ENCODE results near the gene SPTBN4. TPM values are rescaled to one million over a fixed set of nuclear protein-coding genes. Genes with fewer than 3 reads are reported as not detected.

SPTBN4 gene
- total RNA-seq, 4 donors from 2014 or later, result 0.30 to 1.2 (median 0.71) TPM

GRCh38 chr19:40501599-40501998 lies 34.8 kb downstream of the SPTBN4 start:
- no peak for DNase-seq (ENCODE audit: low spot score in 2 of 2)
- H3K27ac ChIP-seq, result no peak overlapping the region
- TF ChIP-seq CTCF (IDR thresholded peaks at IDR 0.05) (no peak), POLR2AphosphoS5 (IDR thresholded peaks at IDR 0.05) (no peak), POLR2A (IDR thresholded peaks at IDR 0.05) (no peak), EP300 (IDR thresholded peaks at IDR 0.05) (no peak)
- H3K4me3 ChIP-seq, result no peak overlapping the region
- H3K36me3 ChIP-seq, result no peaks in the 10 kb centered on the region
- no peaks in the 10 kb centered on the region for H3K9me3 ChIP-seq
- H3K4me1 ChIP-seq, result no peaks in the 10 kb centered on the region
- H3K27me3 ChIP-seq, result no peaks in the 10 kb centered on the region
- 85% methylated on average over 4 of the region's 4 CpGs for WGBS

- 66% methylated on average over 10 of the region's 13 CpGs for WGBS
- H3K27ac ChIP-seq, result no peak overlapping the region
- no peaks in the 10 kb centered on the region for H3K4me1 ChIP-seq
- H3K4me3 ChIP-seq, result no peak overlapping the region
- TF ChIP-seq CTCF (IDR thresholded peaks at IDR 0.05), result no peak
- no peak for TF ChIP-seq POLR2AphosphoS5 (IDR thresholded peaks at IDR 0.05)
- no peak for TF ChIP-seq EP300 (IDR thresholded peaks at IDR 0.05)
- TF ChIP-seq POLR2A (IDR thresholded peaks at IDR 0.05), result no peak
- DNase-seq (ENCODE audit: low spot score in 2 of 2), result no peak
- H3K36me3 ChIP-seq, result no peaks in the 10 kb centered on the region
- no peaks in the 10 kb centered on the region for H3K27me3 ChIP-seq
- no peaks in the 10 kb centered on the region for H3K9me3 ChIP-seq
Measured at GRCh38 chr19:40502081-40502480, 35.3 kb downstream of the SPTBN4 start.

- 66% methylated on average over 5 of the region's 6 CpGs for WGBS
- DNase-seq (ENCODE audit: low spot score in 2 of 2), result no peak
- no peak for TF ChIP-seq POLR2AphosphoS5 (IDR thresholded peaks at IDR 0.05)
- TF ChIP-seq EP300 (IDR thresholded peaks at IDR 0.05), result no peak
- no peak for TF ChIP-seq CTCF (IDR thresholded peaks at IDR 0.05)
- TF ChIP-seq POLR2A (IDR thresholded peaks at IDR 0.05), result no peak
Measured at GRCh38 chr19:40502647-40503319, 36.0 kb downstream of the SPTBN4 start.

GRCh38 chr19:40503320-40503695 lies 36.5 kb downstream of the SPTBN4 start:
- 29% methylated on average over 1 of the region's 1 CpG for WGBS
- no peaks in the 10 kb centered on the region for H3K36me3 ChIP-seq
- H3K27ac ChIP-seq, result no peak overlapping the region
- H3K4me1 ChIP-seq, result no peaks in the 10 kb centered on the region
- TF ChIP-seq POLR2A (IDR thresholded peaks at IDR 0.05) (no peak), POLR2AphosphoS5 (IDR thresholded peaks at IDR 0.05) (no peak), EP300 (IDR thresholded peaks at IDR 0.05) (no peak)
- no peak overlapping the region for H3K4me3 ChIP-seq
- no peak for DNase-seq (ENCODE audit: low spot score in 2 of 2)
- H3K27me3 ChIP-seq, result no peaks in the 10 kb centered on the region
- H3K9me3 ChIP-seq, result no peaks in the 10 kb centered on the region

More at GRCh38 chr19:40502647-40503319, 36.0 kb downstream of the SPTBN4 start:
- H3K4me1 ChIP-seq, result no peaks in the 10 kb centered on the region
- H3K9me3 ChIP-seq, result no peaks in the 10 kb centered on the region
- no peaks in the 10 kb centered on the region for H3K36me3 ChIP-seq
- H3K4me3 ChIP-seq, result no peak overlapping the region
- no peak overlapping the region for H3K27ac ChIP-seq
- H3K27me3 ChIP-seq, result no peaks in the 10 kb centered on the region

- Histone ChIP-seq H3K27ac (no peak overlapping the region), H3K4me3 (no peak overlapping the region), H3K9me3 (no peaks in the 10 kb centered on the region), H3K4me1 (no peaks in the 10 kb centered on the region), H3K27me3 (no peaks in the 10 kb centered on the region), H3K36me3 (no peaks in the 10 kb centered on the region)
- 69% methylated on average over 8 of the region's 9 CpGs for WGBS
- no peak for TF ChIP-seq POLR2AphosphoS5 (IDR thresholded peaks at IDR 0.05)
- TF ChIP-seq POLR2A (IDR thresholded peaks at IDR 0.05), result no peak
- no peak for TF ChIP-seq CTCF (IDR thresholded peaks at IDR 0.05)
- TF ChIP-seq EP300 (IDR thresholded peaks at IDR 0.05), result no peak
- DNase-seq (ENCODE audit: low spot score in 2 of 2), result no peak
Measured at GRCh38 chr19:40506099-40506498, 39.3 kb downstream of the SPTBN4 start.
